Ishikawa (cell line): Measurements from ENCODE around the gene MUC20.

Experiments used
- CEBPB ChIP-seq: IDR thresholded peaks from 2 replicates; pipeline ENCODE4 v1.6.1; 2012
- CREB1 ChIP-seq: IDR thresholded peaks from 2 replicates; pipeline ENCODE4 v1.6.1; 2012; ENCODE audit warnings: low read depth
- EGR1 ChIP-seq: IDR thresholded peaks from 2 replicates; pipeline ENCODE4 v1.6.1; 2012
- EP300 ChIP-seq: IDR thresholded peaks from 2 replicates; pipeline ENCODE4 v1.6.1; 2012; ENCODE audit warnings: borderline replicate concordance
- FOXM1 ChIP-seq: IDR thresholded peaks from 2 replicates; pipeline ENCODE4 v1.6.1; 2012; ENCODE audit warnings: low read depth, borderline replicate concordance
- MAX ChIP-seq: IDR thresholded peaks from 2 replicates; pipeline ENCODE4 v1.6.1; 2012
- NFIC ChIP-seq: IDR thresholded peaks from 2 replicates; pipeline ENCODE4 v1.6.1; 2012
- RAD21 ChIP-seq: IDR thresholded peaks from 2 replicates; pipeline ENCODE4 v1.6.1; 2012; ENCODE audit warnings: low read depth
- REST ChIP-seq: IDR thresholded peaks from 2 replicates; pipeline ENCODE4 v1.6.1; 2012; ENCODE audit warnings: low read depth, mild to moderate bottlenecking
- TAF1 ChIP-seq: IDR thresholded peaks from 2 replicates; pipeline ENCODE4 v1.6.1; 2012; ENCODE audit warnings: low read depth, mild to moderate bottlenecking
- TCF12 ChIP-seq: IDR thresholded peaks from 2 replicates; pipeline ENCODE4 v1.6.1; 2012; ENCODE audit warnings: low read depth
- TEAD4 ChIP-seq: IDR thresholded peaks from 2 replicates; pipeline ENCODE4 v1.6.1; 2012
- USF1 ChIP-seq: IDR thresholded peaks from 2 replicates; pipeline ENCODE4 v1.6.1; 2012
- YY1 ChIP-seq: IDR thresholded peaks from 2 replicates; pipeline ENCODE4 v1.6.1; 2012; ENCODE audit warnings: low read depth
- ZBTB7A ChIP-seq: IDR thresholded peaks from 2 replicates; pipeline ENCODE4 v1.6.1; 2012; ENCODE audit warnings: low read depth

MUC20 gene

GRCh38 chr3:195746346-195746745 is 25.6 kb downstream of the MUC20 start:
- TF ChIP-seq FOXM1 (no peak), TEAD4 (no peak), MAX (no peak), NFIC (no peak), REST (no peak), RAD21 (no peak), USF1 (no peak), TCF12 (no peak), CREB1 (no peak), ZBTB7A (no peak), TAF1 (no peak), EGR1 (no peak), YY1 (no peak), CEBPB (no peak), EP300 (no peak)

- TF ChIP-seq EP300 (no peak), USF1 (no peak), CREB1 (no peak), TEAD4 (no peak), TCF12 (no peak), ZBTB7A (no peak)
Observed at GRCh38 chr3:195746751-195747150, 26.0 kb downstream of the MUC20 start.

- TF ChIP-seq TEAD4 = no peak
- TF ChIP-seq ZBTB7A = no peak
- TF ChIP-seq YY1 = no peak
- no peak for TF ChIP-seq RAD21
Observed at GRCh38 chr3:195748661-195749060, 27.9 kb downstream of the MUC20 start.

- no peak for TF ChIP-seq RAD21
- TF ChIP-seq ZBTB7A = no peak
- no peak for TF ChIP-seq EGR1
- TF ChIP-seq TCF12 = no peak
- TF ChIP-seq MAX = no peak
- TF ChIP-seq TEAD4 = no peak
- no peak for TF ChIP-seq USF1
- no peak for TF ChIP-seq NFIC
- no peak for TF ChIP-seq FOXM1
- TF ChIP-seq YY1 = no peak
- TF ChIP-seq TAF1 = no peak
- TF ChIP-seq CEBPB = no peak
- no peak for TF ChIP-seq CREB1
- TF ChIP-seq EP300 = no peak
- no peak for TF ChIP-seq REST
Observed at GRCh38 chr3:195750797-195751520, 30.2 kb downstream of the MUC20 start.

- TF ChIP-seq CREB1 = no peak
- TF ChIP-seq EP300 = no peak
- no peak for TF ChIP-seq FOXM1
- TF ChIP-seq MAX = no peak
- no peak for TF ChIP-seq ZBTB7A
- no peak for TF ChIP-seq NFIC
- TF ChIP-seq EGR1 = no peak
- no peak for TF ChIP-seq YY1
- TF ChIP-seq RAD21 = no peak
- TF ChIP-seq USF1 = no peak
- TF ChIP-seq TAF1 = no peak
- TF ChIP-seq TEAD4 = no peak
- no peak for TF ChIP-seq REST
- no peak for TF ChIP-seq TCF12
- TF ChIP-seq CEBPB = no peak
Observed at GRCh38 chr3:195751560-195751959, 30.8 kb downstream of the MUC20 start.
